Epithelial cell of proximal tubule (primary cell): ENCODE data around the gene SLC52A1. TPM values are rescaled to one million over a fixed set of nuclear protein-coding genes. Genes with fewer than 3 reads are reported as not detected.
A peak's percentile ranks its signal among the peaks of the same experiment; 100 is the strongest.

ENCODE experiments used
- DNase-seq: peaks from one replicate; pipeline ENCODE4 v3.0.0-alpha.2; 2011; ENCODE audit warnings: low read depth
- H3K4me3 ChIP-seq: 2 replicates; pipeline ENCODE4 v1.5.1; 2011; ENCODE audit warnings: low read depth, mild to moderate bottlenecking, low read length
- CTCF ChIP-seq: conservative IDR thresholded peaks from 2 replicates; pipeline ENCODE4 v1.5.1; 2012; ENCODE audit warnings: low read depth, mild to moderate bottlenecking, low read length
- total RNA-seq: library from RNA; depleted of rRNA; stranded (reverse); fragments of >200 nt; gene quantifications from 2 replicates; pipeline ENCODE4 v1.2.3, GENCODE V29; 2015

SLC52A1 gene
- total RNA-seq, 1 donor from 2014 or later, result 1.3 TPM

GRCh38 chr17:4987767-4988567, 47.3 kb downstream of the SLC52A1 start:
- no peak for DNase-seq
- TF ChIP-seq CTCF, result no peak
- H3K4me3 ChIP-seq, result peak overlapping the region; percentile 74

- H3K4me3 ChIP-seq, result peak within 1 kb of the TSS; percentile 74
- no peak for DNase-seq
- TF ChIP-seq CTCF, result peak; percentile 61
These were observed 48.1 kb downstream of the SLC52A1 start, which contains the start of gene CAMTA2 for GRCh38 chr17:4986951-4987766. Gene CAMTA2 (minus strand): TSS chr17:4987675. CDS start chr17:4986222, 1,453 bp downstream.

- TF ChIP-seq CTCF, result no peak
- no peak for DNase-seq
- H3K4me3 ChIP-seq, result peak overlapping the region; percentile 74
These were observed 48.8 kb downstream of the SLC52A1 start for GRCh38 chr17:4986403-4986802.

Other genes with a start within 250 kb of the SLC52A1 start
- gene VMO1, start 249.1 kb downstream of the SLC52A1 start, total RNA-seq, result not detected in 2 replicates
- not detected in 2 replicates for gene GLTPD2, start 246.5 kb downstream of the SLC52A1 start, total RNA-seq
- 264 and 337 TPM in 2 replicates for gene PSMB6, start 239.3 kb downstream of the SLC52A1 start, total RNA-seq
- gene PLD2, start 228.3 kb downstream of the SLC52A1 start, total RNA-seq, result 15.7 and 19.5 TPM in 2 replicates
- gene MINK1, start 202.1 kb downstream of the SLC52A1 start, total RNA-seq, result 20.5 and 39.9 TPM in 2 replicates
- 1.3 and 1.4 TPM in 2 replicates for gene C17orf107, start 135.9 kb downstream of the SLC52A1 start, total RNA-seq
- gene CHRNE, start 132.3 kb downstream of the SLC52A1 start, total RNA-seq, result 1.0 TPM in 1 of 2 replicates, not detected in the other
- gene GP1BA, start 103.1 kb downstream of the SLC52A1 start, total RNA-seq, result not detected in 2 replicates
- gene SLC25A11, start 95.4 kb downstream of the SLC52A1 start, total RNA-seq, result 45.5 and 72.9 TPM in 2 replicates
- 49.0 and 55.1 TPM in 2 replicates for gene RNF167, start 95.2 kb downstream of the SLC52A1 start, total RNA-seq
- gene PFN1, start 86.9 kb downstream of the SLC52A1 start, total RNA-seq, result 1,802 and 2,074 TPM in 2 replicates
- gene ENO3, start 84.3 kb downstream of the SLC52A1 start, total RNA-seq, result 0.43 and 2.0 TPM in 2 replicates
- gene SPAG7, start 67.6 kb downstream of the SLC52A1 start, total RNA-seq, result 67.7 and 80.8 TPM in 2 replicates
- 10.6 and 16.7 TPM in 2 replicates for gene CAMTA2, start 47.8 kb downstream of the SLC52A1 start, total RNA-seq
- 0.14 TPM in 1 of 2 replicates, not detected in the other for gene INCA1, start 37.9 kb downstream of the SLC52A1 start, total RNA-seq
- 75.0 and 81.3 TPM in 2 replicates for gene KIF1C, start 37.5 kb downstream of the SLC52A1 start, total RNA-seq
- 1.2 and 1.7 TPM in 2 replicates for gene ZFP3, start 43.0 kb upstream of the SLC52A1 start, total RNA-seq
- gene ZNF232, start 76.5 kb upstream of the SLC52A1 start, total RNA-seq, result 5.4 and 8.7 TPM in 2 replicates
- gene USP6, start 80.6 kb upstream of the SLC52A1 start, total RNA-seq, result not detected in 2 replicates
- gene ZNF594, start 156.4 kb upstream of the SLC52A1 start, total RNA-seq, result 1.7 and 3.3 TPM in 2 replicates
- gene SCIMP, start 199.4 kb upstream of the SLC52A1 start, total RNA-seq, result not detected in 2 replicates
- 20.6 and 21.4 TPM in 2 replicates for gene RABEP1, start 246.9 kb upstream of the SLC52A1 start, total RNA-seq